GM21423 (cell line): ENCODE data around the gene SCN5A.

ENCODE experiments used
- ATAC-seq: cut with Tn5 transposase; IDR thresholded peaks from one replicate; pipeline ENCODE4 v1.9.1; 2021; ENCODE audit warnings: mild to moderate bottlenecking, moderate library complexity; ENCODE audit not compliant: unreplicated experiment

Gene SCN5A

GRCh38 chr3:38627956-38628355, 21.5 kb downstream of the SCN5A start:
- ATAC-seq, result no peak

DNA sequence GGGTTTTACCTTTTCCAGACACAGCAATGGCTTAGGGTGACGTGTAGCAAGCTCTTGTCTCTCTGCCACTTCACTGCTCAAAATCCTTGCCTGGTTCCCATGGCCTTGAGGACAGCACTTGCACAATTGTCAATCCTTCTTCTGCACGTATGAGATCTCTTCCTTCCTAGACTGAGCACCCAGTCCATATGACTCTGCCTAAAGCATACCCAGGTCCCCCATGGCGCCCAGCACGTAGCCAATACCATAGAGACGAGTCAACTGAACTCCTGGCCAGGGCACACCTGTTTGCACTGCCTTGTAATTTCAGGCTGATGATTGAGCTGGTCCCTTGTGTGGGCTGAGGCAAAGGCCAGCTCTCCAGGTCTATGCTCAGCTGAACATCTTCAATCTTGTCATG, 23.3 kb downstream of the SCN5A start:
- no peak for ATAC-seq

DNA sequence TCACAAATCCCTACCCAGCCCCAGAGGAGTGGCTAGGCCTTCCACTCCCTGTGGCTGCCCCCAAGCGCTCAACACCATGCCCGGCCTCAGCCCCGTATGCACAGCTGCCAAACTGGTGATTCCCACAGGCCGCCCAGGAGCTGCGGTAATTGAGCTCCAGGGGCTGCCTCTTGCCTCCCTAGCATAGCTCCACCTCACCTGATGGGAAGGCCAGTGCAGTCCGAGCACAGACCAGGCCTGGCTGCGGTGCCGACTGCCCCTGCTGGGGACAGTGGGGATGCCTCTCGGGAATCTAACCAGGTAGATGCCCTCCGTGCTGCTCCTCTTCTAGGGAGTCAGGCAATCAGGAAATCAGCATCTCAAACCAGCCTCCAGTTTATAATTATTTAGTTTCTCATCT, 25.9 kb downstream of the SCN5A start:
- no peak for ATAC-seq

DNA sequence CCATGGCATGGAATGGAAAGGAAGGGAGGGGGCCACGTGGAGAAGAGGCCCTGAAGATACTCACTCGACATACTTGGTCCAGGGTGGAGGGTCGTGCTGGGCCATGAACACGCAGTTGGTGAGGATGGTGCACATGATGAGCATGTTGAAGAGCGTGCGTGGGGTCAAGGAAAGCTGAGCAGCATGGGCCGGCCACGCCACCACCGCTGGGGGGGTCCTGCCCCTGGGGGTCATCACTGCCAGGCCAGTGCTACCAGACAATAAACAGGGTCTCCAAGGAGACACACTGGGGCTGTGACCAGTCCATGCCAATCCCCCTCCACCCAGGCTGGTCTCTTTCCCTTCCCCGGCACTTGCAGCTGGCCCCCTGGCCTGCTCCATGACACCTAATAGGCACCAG, 27.2 kb downstream of the SCN5A start:
- ATAC-seq, result no peak

DNA sequence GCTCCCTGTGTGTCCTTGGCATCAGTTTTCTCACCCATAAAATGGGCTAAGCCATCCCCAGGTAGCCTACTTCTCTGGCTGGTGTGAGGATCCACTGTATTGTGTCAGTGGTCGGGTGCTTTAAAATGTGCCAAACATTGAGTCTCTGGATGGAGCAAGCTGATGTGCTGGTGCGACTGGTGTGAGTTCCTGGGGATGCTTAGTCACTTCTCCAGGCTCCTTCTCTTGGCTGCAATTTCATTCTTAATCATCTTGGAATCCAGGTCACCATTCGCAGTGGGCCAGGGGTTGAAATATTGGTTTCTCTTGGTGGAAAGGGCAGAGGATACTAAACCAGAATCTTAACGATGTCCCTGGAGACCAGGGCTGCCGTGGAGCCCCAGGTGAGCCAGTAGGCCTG, 29.3 kb downstream of the SCN5A start:
- ATAC-seq, result no peak

GRCh38 chr3:38618343-38618742, 31.1 kb downstream of the SCN5A start:
- no peak for ATAC-seq

- ATAC-seq, result no peak
Observed at GRCh38 chr3:38617586-38617985, 31.9 kb downstream of the SCN5A start.

DNA sequence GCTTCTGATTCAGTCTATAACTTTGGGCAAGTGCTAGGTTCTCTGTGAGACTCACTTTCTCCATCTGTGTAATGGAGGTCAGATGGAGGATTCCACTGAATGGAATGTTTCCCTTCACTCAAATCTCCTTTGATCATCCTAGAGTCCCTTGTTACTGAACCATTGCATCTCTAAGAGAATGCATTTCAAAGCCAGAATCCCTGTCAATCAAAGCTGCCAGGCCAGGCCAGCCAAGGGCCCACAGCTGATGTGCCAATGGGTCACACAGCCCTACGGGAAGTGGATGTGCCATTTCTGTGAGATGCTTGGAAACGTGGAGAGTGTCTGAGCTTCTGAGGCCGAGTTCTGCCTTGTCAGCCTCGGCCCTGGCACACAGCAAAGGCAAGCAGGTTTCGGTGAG, 32.4 kb downstream of the SCN5A start:
- ATAC-seq, result no peak

- no peak for ATAC-seq
Observed at GRCh38 chr3:38616658-38617057, 32.8 kb downstream of the SCN5A start.

DNA sequence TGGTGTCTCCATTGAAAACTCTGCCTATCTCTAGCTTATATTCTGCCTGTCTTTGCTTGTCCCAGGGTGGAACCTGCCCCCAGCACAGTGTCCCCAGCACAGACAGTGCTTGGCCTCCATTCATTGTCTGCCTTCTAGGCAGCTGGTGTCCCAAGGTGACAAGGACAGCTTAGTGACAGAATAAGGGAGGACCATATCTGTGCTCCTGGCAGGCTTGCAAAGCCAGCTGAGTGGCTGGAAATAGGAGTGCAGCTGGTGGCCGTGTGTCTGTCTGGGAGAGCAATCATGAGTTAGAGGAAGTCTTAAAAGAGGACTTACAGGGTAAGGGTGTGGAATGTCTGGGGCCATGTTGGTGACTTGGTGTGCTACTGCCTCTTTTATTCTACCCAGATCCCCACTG, 33.4 kb downstream of the SCN5A start:
- no peak for ATAC-seq

GRCh38 chr3:38614651-38615352, 34.7 kb downstream of the SCN5A start:
- ATAC-seq, result no peak

DNA sequence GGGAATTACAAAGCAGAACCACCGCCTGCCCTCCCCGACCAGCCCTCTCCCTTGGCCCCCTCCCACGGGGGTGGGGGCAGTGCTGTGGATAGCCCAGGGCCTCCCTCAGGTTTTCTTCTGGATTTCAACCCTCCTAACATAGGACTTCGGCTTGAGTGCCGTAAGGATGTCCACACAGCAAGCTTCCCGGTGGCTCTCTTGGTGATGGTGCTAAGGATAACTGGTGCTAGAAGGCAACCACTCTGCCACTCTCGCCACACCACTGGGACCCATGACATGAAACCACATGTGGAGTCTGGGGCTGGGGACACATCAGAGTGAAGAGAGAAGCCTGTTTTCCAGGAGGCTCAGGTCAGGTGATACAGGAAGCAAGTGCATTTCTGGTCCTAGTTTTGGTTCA, 35.4 kb downstream of the SCN5A start:
- ATAC-seq, result no peak

DNA sequence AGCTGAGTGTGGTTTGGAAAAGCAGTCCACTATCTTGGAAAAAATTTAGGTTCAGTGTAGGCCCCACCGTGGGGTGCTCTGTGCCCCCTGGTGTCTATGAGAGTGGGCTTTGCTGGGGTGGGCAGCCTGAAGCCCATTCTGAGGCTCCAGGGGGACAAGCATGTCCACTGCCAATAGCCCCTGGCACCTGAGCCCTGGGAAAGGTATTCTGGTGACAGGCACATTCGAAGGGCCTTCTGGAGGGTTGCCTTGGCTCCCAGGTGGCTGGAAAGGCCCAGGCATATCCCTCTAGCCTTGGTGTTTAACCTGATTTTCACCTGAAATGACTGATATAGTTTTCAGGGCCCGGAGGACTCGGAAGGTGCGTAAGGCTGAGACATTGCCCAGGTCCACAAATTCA, 36.1 kb downstream of the SCN5A start:
- no peak for ATAC-seq

- no peak for ATAC-seq
Observed at GRCh38 chr3:38611866-38612265, 37.6 kb downstream of the SCN5A start.

DNA sequence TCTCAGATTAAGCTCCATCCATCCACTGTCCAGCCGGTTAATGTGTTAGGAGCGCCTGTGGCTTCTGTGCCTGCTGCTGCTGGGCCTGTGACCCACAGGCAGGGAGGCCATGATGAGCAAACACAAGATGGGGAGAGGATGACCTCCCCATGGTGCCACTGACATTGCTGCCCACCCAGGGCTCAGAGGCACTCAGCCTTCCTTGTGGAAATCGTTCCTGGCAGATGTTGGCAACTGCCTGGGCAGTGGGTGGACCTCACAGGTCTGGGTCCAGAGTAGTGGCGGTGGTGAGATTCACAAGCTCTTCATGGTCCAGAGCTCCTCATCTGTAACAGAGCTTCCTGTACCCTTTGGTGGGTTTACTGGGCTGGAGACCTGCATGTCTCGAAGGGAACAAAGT, 38.6 kb downstream of the SCN5A start:
- ATAC-seq, result no peak

GRCh38 chr3:38610436-38610835, 39.1 kb downstream of the SCN5A start:
- ATAC-seq, result no peak

- no peak for ATAC-seq
Observed at GRCh38 chr3:38609386-38610111, 39.9 kb downstream of the SCN5A start.

GRCh38 chr3:38608961-38609360, 40.5 kb downstream of the SCN5A start:
- ATAC-seq, result no peak

DNA sequence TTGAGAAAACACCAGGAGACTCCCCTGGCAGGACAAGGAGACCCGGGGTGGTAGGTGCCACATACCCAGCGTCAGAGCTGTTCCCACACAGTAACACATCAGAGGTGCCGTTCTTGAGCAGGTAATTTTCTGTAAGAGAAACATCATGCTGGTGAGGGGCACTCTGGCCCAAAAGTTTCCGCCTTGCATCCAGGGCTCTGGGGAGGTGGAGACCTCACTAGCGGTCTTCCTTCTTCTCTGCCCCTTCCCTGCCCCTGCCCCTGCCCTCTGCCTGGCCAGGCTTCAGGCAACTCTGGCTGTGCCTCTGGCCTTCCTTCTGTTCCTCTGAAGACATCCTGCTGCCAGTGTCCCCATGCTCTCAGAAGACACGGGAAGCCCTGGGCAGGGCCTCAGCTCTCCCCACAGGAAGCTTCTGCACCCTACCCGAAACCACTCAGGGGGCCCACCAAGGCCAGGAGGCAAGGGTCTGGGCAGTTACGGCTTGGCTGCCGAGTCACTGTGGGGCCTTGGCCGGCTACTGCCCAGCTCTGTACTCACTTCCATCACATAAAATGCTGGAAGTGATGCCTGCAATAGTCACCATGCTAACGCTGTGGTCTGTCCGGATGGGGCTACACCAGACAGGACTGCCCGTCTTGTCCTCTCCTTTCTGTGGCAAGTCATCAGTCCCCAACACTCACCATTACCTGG, 41.3 kb downstream of the SCN5A start:
- no peak for ATAC-seq

DNA sequence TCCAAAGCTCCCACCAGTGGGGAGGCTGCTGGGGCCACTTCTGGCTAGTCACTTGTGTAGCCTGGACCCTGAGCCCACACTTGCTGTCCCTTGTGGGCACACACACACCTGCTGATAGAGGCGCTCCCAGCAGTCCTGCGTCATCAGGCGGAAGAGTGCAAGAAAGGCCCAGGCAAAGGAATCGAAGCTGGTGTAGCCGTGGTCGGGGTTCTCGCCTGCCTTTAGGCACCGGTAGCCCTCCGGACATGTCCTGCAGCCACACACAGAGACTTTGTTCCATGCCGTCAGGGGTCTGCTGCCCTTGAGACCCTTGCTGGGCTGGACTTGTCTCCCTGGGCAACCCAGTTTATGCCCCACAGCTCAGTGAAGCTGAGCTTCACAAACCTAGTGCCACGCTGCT, 42.9 kb downstream of the SCN5A start:
- no peak for ATAC-seq

DNA sequence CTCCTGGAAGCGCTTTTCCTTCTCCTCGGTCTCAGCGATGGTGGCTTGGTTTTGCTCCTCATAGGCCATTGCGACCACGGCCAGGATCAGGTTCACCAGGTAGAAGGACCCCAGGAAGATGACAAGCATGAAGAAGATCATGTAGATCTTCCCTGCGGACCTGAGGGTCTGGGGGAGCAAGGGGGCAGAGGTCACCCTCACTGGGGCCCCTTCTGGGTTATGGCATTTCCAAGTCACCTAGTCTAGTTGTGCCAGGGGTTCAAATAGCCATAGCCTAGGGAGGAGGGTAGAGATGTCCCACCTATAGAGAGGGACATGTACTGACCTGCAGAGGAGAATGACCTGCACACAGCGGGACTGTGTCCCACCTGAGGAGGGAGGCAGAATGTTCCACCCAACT, 43.5 kb downstream of the SCN5A start:
- no peak for ATAC-seq

DNA sequence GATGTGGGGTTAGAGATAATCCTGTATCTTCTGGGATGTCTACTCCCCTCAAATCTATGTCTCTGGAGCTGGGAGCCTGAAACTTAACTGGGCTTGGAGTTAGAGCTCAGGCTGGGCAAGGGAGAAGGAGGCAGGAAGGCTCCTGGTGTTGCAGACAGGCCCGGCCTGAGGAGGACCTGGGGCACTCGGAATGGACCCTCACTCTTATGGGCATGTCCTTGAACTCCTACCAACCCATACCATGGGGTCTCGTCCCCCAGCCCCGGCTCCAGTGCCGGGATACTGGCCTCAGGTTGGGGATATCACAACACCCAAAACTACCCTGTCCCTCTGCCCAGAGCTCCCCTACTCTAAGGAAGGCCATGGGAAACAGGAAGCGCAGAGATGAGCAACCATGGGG, 45.2 kb downstream of the SCN5A start:
- no peak for ATAC-seq
